Measurements from ENCODE around the gene ST8SIA6. TPM values are rescaled to one million over a fixed set of nuclear protein-coding genes. Genes with fewer than 3 reads are reported as not detected.

Gene ST8SIA6
- total RNA-seq, 1 experiment from 2014 or later: 1.3 TPM

DNA sequence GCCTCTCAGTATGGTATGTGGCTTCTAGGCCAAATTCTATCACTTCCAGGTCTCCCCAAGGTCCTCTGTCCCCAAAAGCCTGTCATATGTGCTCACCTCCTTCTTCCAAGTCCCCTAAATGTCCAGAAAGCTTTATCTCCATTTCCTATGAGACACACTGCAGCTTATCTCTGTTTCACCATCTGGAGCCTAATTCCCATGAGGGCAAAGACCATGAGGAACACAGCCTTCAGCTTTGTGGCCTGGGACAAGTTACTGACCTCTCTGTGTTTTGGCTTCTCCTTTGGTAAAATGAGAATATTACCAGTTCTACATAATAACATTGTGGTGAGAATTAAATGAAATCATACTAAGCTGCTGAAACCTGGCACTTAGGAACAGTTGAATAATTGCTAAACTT is 19.2 kb downstream of the ST8SIA6 start:
- intact Hi-C loops (cut with micrococcal nuclease): loop anchor here (10.0 kb wide), 1 partner anchor 160 kb away; no protein-coding TSS in a partner anchor
- no peak overlapping the region for H3K27ac ChIP-seq (ENCODE audit: low read depth, low read length)
- H3K79me2 ChIP-seq (ENCODE audit: insufficient read depth, low read length): no peaks in the 10 kb centered on the region
- no peaks in the 10 kb centered on the region for H4K20me1 ChIP-seq (ENCODE audit: insufficient read depth)
- H2AFZ ChIP-seq (ENCODE audit: low read depth, low read length, poor library complexity, severe bottlenecking): no peak overlapping the region
- H3K9ac ChIP-seq (ENCODE audit: low read length): no peak overlapping the region
- no peak overlapping the region for H3K4me2 ChIP-seq (ENCODE audit: low read length)
- ChIA-PET CTCF (interaction anchor here (0.6 kb wide), 1 partner anchor 18 kb away, joined by 3 read pairs; no protein-coding TSS in a partner anchor), POLR2A (interaction anchor here (1.0 kb wide), 1 partner anchor 12 kb away, joined by 3 read pairs; no protein-coding TSS in a partner anchor), RAD21 (ENCODE audit: low non-redundant PET in 1 of 2, low total read pairs in 2 of 2, uncharacterized antibody in 2 of 2, unreplicated experiment in 2 of 2) (no interaction called here)
- H3K9me3 ChIP-seq (ENCODE audit: control insufficient read depth in 1 of 2, insufficient read depth in 1 of 2, low read depth in 1 of 2, low read length in 2 of 2): no peaks in the 10 kb centered on the region
- DNase-seq (ENCODE audit: low read depth, low spot score): no peak
- no peak for TF ChIP-seq POLR2AphosphoS5 (IDR thresholded peaks at IDR 0.05; ENCODE audit: low read depth, low read length)
- TF ChIP-seq RAD21 (IDR thresholded peaks at IDR 0.05; ENCODE audit: low read depth): no peak
- no peak for TF ChIP-seq TCF7L2 (IDR thresholded peaks at IDR 0.05; ENCODE audit: borderline replicate concordance, extremely low read depth, insufficient read depth, insufficient read length)
- TF ChIP-seq EZH2phosphoT487 (IDR thresholded peaks at IDR 0.05; ENCODE audit: borderline replicate concordance): no peak
- TF ChIP-seq ZNF274 (IDR thresholded peaks at IDR 0.05; ENCODE audit: low read depth, low read length): no peak
- no peaks in the 10 kb centered on the region for H3K36me3 ChIP-seq (ENCODE audit: control insufficient read depth in 1 of 2, insufficient read depth in 2 of 2, low read length in 2 of 2)
- no peak overlapping the region for H3K4me3 ChIP-seq (replicated peaks in 1 of 2; ENCODE audit: low read depth in 1 of 2, low read length in 2 of 2)
- no peak for ATAC-seq
- no TSS peak for BruUV-seq (replicated peaks)
- H3K4me1 ChIP-seq (ENCODE audit: control insufficient read depth in 1 of 2, insufficient read depth in 2 of 2, low read length in 2 of 2): peaks cover 0 to 4% of the 10 kb centered on the region in 2 experiments; a peak in 1 of 4 replicates
- no peaks in the 10 kb centered on the region for H3K9me2 ChIP-seq (ENCODE audit: insufficient read depth)
- H3K27me3 ChIP-seq (ENCODE audit: insufficient read depth, low read length): no peaks in the 10 kb centered on the region

- H3K27me3 ChIP-seq (ENCODE audit: insufficient read depth, low read length): no peaks in the 10 kb centered on the region
- no TSS peak for BruUV-seq (replicated peaks)
- H3K4me1 ChIP-seq (ENCODE audit: control insufficient read depth in 1 of 2, insufficient read depth in 2 of 2, low read length in 2 of 2): peaks cover 0 to 4% of the 10 kb centered on the region in 2 experiments; a peak in 1 of 4 replicates
- intact Hi-C loops (cut with micrococcal nuclease): loop anchor here (10.0 kb wide), 1 partner anchor 162 kb away; no protein-coding TSS in a partner anchor
- no peak overlapping the region for H3K4me3 ChIP-seq (replicated peaks in 1 of 2; ENCODE audit: low read depth in 1 of 2, low read length in 2 of 2)
- no peak overlapping the region for H3K9ac ChIP-seq (ENCODE audit: low read length)
- ATAC-seq (no peak), DNase-seq (ENCODE audit: low read depth, low spot score) (no peak)
- no peak overlapping the region for H2AFZ ChIP-seq (ENCODE audit: low read depth, low read length, poor library complexity, severe bottlenecking)
- no peaks in the 10 kb centered on the region for H3K9me3 ChIP-seq (ENCODE audit: control insufficient read depth in 1 of 2, insufficient read depth in 1 of 2, low read depth in 1 of 2, low read length in 2 of 2)
- H3K36me3 ChIP-seq (ENCODE audit: control insufficient read depth in 1 of 2, insufficient read depth in 2 of 2, low read length in 2 of 2): no peaks in the 10 kb centered on the region
- H3K4me2 ChIP-seq (ENCODE audit: low read length): no peak overlapping the region
- CTCF ChIA-PET: interaction anchor here (1.0 kb wide), 1 partner anchor 143 kb away, joined by 4 read pairs; no protein-coding TSS in a partner anchor
- H4K20me1 ChIP-seq (ENCODE audit: insufficient read depth): no peaks in the 10 kb centered on the region
- no peaks in the 10 kb centered on the region for H3K9me2 ChIP-seq (ENCODE audit: insufficient read depth)
- H3K27ac ChIP-seq (ENCODE audit: low read depth, low read length): no peak overlapping the region
- POLR2A ChIA-PET: no interaction called here
- H3K79me2 ChIP-seq (ENCODE audit: insufficient read depth, low read length): no peaks in the 10 kb centered on the region
- RAD21 ChIA-PET (ENCODE audit: low non-redundant PET in 1 of 2, low total read pairs in 2 of 2, uncharacterized antibody in 2 of 2, unreplicated experiment in 2 of 2): no interaction called here
- no peak for TF ChIP-seq EGR1 (IDR thresholded peaks at IDR 0.05; ENCODE audit: low read depth)
- no peak for TF ChIP-seq ZFX (IDR thresholded peaks at IDR 0.05)
- TF ChIP-seq, protein P1, sequence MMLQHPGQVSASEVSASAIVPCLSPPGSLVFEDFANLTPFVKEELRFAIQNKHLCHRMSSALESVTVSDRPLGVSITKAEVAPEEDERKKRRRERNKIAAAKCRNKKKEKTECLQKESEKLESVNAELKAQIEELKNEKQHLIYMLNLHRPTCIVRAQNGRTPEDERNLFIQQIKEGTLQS (IDR thresholded peaks at IDR 0.05): no peak
- no peak for TF ChIP-seq EZH2phosphoT487 (IDR thresholded peaks at IDR 0.05; ENCODE audit: borderline replicate concordance)
- TF ChIP-seq MAX (IDR thresholded peaks at IDR 0.05): no peak
- no peak for TF ChIP-seq POLR2AphosphoS5 (IDR thresholded peaks at IDR 0.05; ENCODE audit: low read depth, low read length)
- TF ChIP-seq EZH2 (IDR thresholded peaks at IDR 0.05): no peak
- no peak for TF ChIP-seq SIN3A (IDR thresholded peaks at IDR 0.05; ENCODE audit: low read depth)
- TF ChIP-seq CEBPB (IDR thresholded peaks at IDR 0.05; ENCODE audit: low read depth): no peak
- TF ChIP-seq SRF (IDR thresholded peaks at IDR 0.05; ENCODE audit: low read depth): no peak
- TF ChIP-seq POLR2A (IDR thresholded peaks at IDR 0.05; ENCODE audit: borderline replicate concordance, extremely low read depth, insufficient read depth, insufficient read length): no peak
- TF ChIP-seq SP1 (IDR thresholded peaks at IDR 0.05; ENCODE audit: low read depth): no peak
- TF ChIP-seq JUND (IDR thresholded peaks at IDR 0.05): no peak
- no peak for TF ChIP-seq ZBTB33 (IDR thresholded peaks at IDR 0.05; ENCODE audit: extremely low read depth, insufficient replicate concordance, low read length)
- no peak for TF ChIP-seq ZNF274 (IDR thresholded peaks at IDR 0.05; ENCODE audit: low read depth, low read length)
Measured at GRCh38 chr10:17432723-17433122, 21.7 kb downstream of the ST8SIA6 start.

Measured in HCT116 (cell line).